GM12878 (cell line): Measurements from ENCODE around the gene RASL11A.

Experiments used
- BHLHE40 ChIP-seq, 2 experiments: fragments of 450-650 bp in 1 of 2; IDR thresholded peaks; 2 replicates each; pipeline ENCODE4 v1.6.1; 2011 to 2017; ENCODE audit warnings: low read depth in 2 of 2, borderline replicate concordance in 1 of 2, improper control_type of control experiment in 1 of 2, low read length in 1 of 2, mild to moderate bottlenecking in 1 of 2
- EGR1 ChIP-seq, 2 experiments: IDR thresholded peaks; 1 replicate in 1 of 2; 2 replicates in 1 of 2; pipeline ENCODE4 v1.6.1; 2011 to 2012; ENCODE audit warnings: low read depth in 2 of 2, low read length in 2 of 2, borderline replicate concordance in 1 of 2, mild to moderate bottlenecking in 1 of 2, moderate library complexity in 1 of 2
- FOXM1 ChIP-seq: IDR thresholded peaks from 2 replicates; pipeline ENCODE4 v1.6.1; 2012; ENCODE audit warnings: low read depth, mild to moderate bottlenecking, inconsistent platforms, low read length, moderate library complexity
- JUNB ChIP-seq: IDR thresholded peaks from 2 replicates; pipeline ENCODE4 v1.6.1; 2016; ENCODE audit warnings: antibody characterized with exemption, mild to moderate bottlenecking
- NFYA ChIP-seq: IDR thresholded peaks from 2 replicates; pipeline ENCODE4 v1.6.1; 2011; ENCODE audit warnings: low read depth, mild to moderate bottlenecking, low read length, improper control_type of control experiment, borderline replicate concordance
- POLR2A ChIP-seq: IDR thresholded peaks from 2 replicates; pipeline ENCODE4 v1.6.1; 2011; ENCODE audit warnings: low read depth, mild to moderate bottlenecking, low read length
- SIN3A ChIP-seq: IDR thresholded peaks from 2 replicates; pipeline ENCODE4 v1.6.1; 2012; ENCODE audit warnings: low read depth, low read length, improper control_type of control experiment
- TAF1 ChIP-seq: IDR thresholded peaks from 2 replicates; pipeline ENCODE4 v1.6.1; 2011; ENCODE audit warnings: mild to moderate bottlenecking, low read depth, low read length, borderline replicate concordance
- ZNF274 ChIP-seq: IDR thresholded peaks from one replicate; pipeline ENCODE4 v1.8.0; 2011; ENCODE audit not compliant: insufficient read length, insufficient read depth
- TF ChIP-seq, protein P1 (sequence below): IDR thresholded peaks from 2 replicates; pipeline ENCODE4 v1.6.1; 2011; ENCODE audit warnings: low read depth, low read length, improper control_type of control experiment, borderline replicate concordance

- no peak for TF ChIP-seq BHLHE40 (IDR thresholded peaks at IDR 0.05; ENCODE audit: borderline replicate concordance in 1 of 2, low read depth in 2 of 2, low read length in 1 of 2)
- TF ChIP-seq TAF1 = no peak
- no peak for TF ChIP-seq EGR1 (IDR thresholded peaks at IDR 0.05; ENCODE audit: borderline replicate concordance in 1 of 2, low read depth in 2 of 2, low read length in 2 of 2)
- TF ChIP-seq ZNF274 = no peak
- TF ChIP-seq JUNB = no peak
- TF ChIP-seq SIN3A = no peak
- TF ChIP-seq POLR2A = no peak
- TF ChIP-seq NFYA = no peak
- TF ChIP-seq, protein P1, sequence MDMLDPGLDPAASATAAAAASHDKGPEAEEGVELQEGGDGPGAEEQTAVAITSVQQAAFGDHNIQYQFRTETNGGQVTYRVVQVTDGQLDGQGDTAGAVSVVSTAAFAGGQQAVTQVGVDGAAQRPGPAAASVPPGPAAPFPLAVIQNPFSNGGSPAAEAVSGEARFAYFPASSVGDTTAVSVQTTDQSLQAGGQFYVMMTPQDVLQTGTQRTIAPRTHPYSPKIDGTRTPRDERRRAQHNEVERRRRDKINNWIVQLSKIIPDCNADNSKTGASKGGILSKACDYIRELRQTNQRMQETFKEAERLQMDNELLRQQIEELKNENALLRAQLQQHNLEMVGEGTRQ = no peak
- TF ChIP-seq FOXM1 = no peak
Measured at GRCh38 chr13:27264648-27265047, 6.0 kb upstream of the RASL11A start.
